Measurements from ENCODE around the gene TMEM51.

DNA sequence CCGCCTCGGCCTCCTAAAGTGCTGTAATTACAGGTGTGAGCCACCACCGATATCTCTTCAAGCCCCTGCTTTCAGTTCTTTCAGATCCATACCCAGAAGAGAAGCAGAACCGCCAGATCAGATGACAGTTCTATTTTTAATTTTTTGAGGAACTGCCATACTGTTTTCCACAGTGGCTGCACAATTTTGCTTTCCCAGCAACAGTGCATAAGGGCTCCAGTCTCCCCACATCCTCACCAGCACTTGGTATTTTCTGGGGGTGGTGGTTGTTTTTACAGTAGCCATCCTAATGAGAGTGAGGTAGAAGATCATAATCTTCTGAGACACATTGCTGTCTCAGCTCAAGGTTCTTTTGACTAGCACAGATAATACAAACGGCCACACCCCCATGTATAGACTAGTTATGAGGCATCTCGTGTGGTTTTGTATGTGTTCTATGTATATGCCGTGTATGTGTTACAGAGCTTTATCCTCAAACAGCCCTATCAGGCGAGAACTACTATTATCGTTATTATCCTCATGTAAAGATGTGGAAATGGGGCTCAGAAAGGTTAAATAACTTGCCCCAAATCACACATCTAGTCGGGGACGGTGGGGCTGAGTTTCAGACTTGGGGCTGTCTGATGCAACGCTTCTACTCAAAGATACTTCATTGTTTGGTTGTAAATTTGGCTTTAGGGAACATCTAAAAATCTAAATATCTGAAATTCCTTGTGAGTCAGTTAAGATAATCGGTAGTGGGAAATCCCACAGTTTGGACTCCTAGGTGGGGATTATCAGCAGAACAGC, 105.5 kb downstream of the TMEM51 start:
- no peak for TF ChIP-seq CTCF (IDR thresholded peaks at IDR 0.05)
- TF ChIP-seq POLR2A (IDR thresholded peaks at IDR 0.05): no peak

All from lower leg skin (tissue), 3 donors.